Mesenchymal stem cell (in vitro differentiated cells and primary cell): ENCODE data around the gene FEZF1.
A peak's percentile ranks its signal among the peaks of the same experiment; 100 is the strongest.

Experiments used
- DNase-seq: peaks from one replicate; pipeline ENCODE4 v3.0.0-alpha.2; 2013
- H2AFZ ChIP-seq: one replicate; pipeline ENCODE4 v1.6.1; 2013; ENCODE audit warnings: low read depth, mild to moderate bottlenecking, control low read depth, inconsistent platforms, low read length, moderate library complexity
- H2AK5ac ChIP-seq: 2 replicates; pipeline ENCODE4 v1.6.1; 2013; ENCODE audit warnings: low read length, moderate library complexity, mild to moderate bottlenecking, inconsistent platforms; ENCODE audit not compliant: severe bottlenecking
- H2BK120ac ChIP-seq: one replicate; pipeline ENCODE4 v1.6.1; 2013; ENCODE audit warnings: low read depth, mild to moderate bottlenecking, inconsistent platforms, low read length, moderate library complexity
- H2BK12ac ChIP-seq, 2 experiments: one replicate each; pipeline ENCODE4 v1.6.1; 2013; ENCODE audit warnings: inconsistent platforms in 2 of 2, low read length in 2 of 2, mild to moderate bottlenecking in 2 of 2, moderate library complexity in 2 of 2, control low read depth in 1 of 2
- H2BK15ac ChIP-seq: one replicate; pipeline ENCODE4 v1.6.1; 2013; ENCODE audit warnings: mild to moderate bottlenecking, low read depth, inconsistent platforms; ENCODE audit not compliant: poor library complexity, severe bottlenecking
- H2BK5ac ChIP-seq: 2 replicates; pipeline ENCODE4 v1.6.1; 2013; ENCODE audit warnings: low read depth, mild to moderate bottlenecking, low read length, control low read depth, inconsistent platforms; ENCODE audit not compliant: poor library complexity, severe bottlenecking
- H3K14ac ChIP-seq, 2 experiments: one replicate each; pipeline ENCODE4 v1.6.1; 2013; ENCODE audit warnings: inconsistent platforms in 2 of 2, low read length in 2 of 2, control low read depth in 1 of 2, mild to moderate bottlenecking in 1 of 2, moderate library complexity in 1 of 2
- H3K18ac ChIP-seq, 2 experiments: one replicate each; pipeline ENCODE4 v1.6.1; 2013; ENCODE audit warnings: inconsistent platforms in 2 of 2, low read length in 2 of 2, control low read depth in 1 of 2, low read depth in 1 of 2, mild to moderate bottlenecking in 1 of 2
- H3K23ac ChIP-seq, 2 experiments: one replicate each; pipeline ENCODE4 v1.6.1; 2013; ENCODE audit warnings: inconsistent platforms in 2 of 2, low read length in 2 of 2, mild to moderate bottlenecking in 2 of 2, moderate library complexity in 2 of 2, control low read depth in 1 of 2
- H3K27ac ChIP-seq: 2 replicates; pipeline ENCODE4 v1.5.1; 2013; ENCODE audit warnings: mild to moderate bottlenecking, moderate library complexity, low read length, control low read depth, inconsistent platforms; ENCODE audit not compliant: poor library complexity, severe bottlenecking
- H3K27me3 ChIP-seq, 2 experiments: 2 replicates each; pipeline versions ENCODE4 v1.6.1 to v1.7.0; 2013; ENCODE audit warnings: low read length in 2 of 2, mild to moderate bottlenecking in 2 of 2, moderate library complexity in 2 of 2, control low read depth in 1 of 2, inconsistent platforms in 1 of 2; ENCODE audit not compliant: control insufficient read depth in 1 of 2, insufficient read depth in 1 of 2
- H3K36me3 ChIP-seq, 2 experiments: 2 replicates each; pipeline versions ENCODE4 v1.6.1 to v1.7.0; 2013; ENCODE audit warnings: low read length in 2 of 2, control low read depth in 1 of 2, inconsistent platforms in 1 of 2, low read depth in 1 of 2, mild to moderate bottlenecking in 1 of 2; ENCODE audit not compliant: insufficient read depth in 2 of 2, control insufficient read depth in 1 of 2
- H3K4ac ChIP-seq, 2 experiments: one replicate each; pipeline ENCODE4 v1.6.1; 2013; ENCODE audit warnings: inconsistent platforms in 2 of 2, low read length in 2 of 2, mild to moderate bottlenecking in 2 of 2, moderate library complexity in 2 of 2, control low read depth in 1 of 2, low read depth in 1 of 2
- H3K4me1 ChIP-seq: 2 replicates; pipeline ENCODE4 v1.6.1; 2013; ENCODE audit warnings: low read depth, low read length, control low read depth; ENCODE audit not compliant: control insufficient read depth, insufficient read depth
- H3K4me2 ChIP-seq: 2 replicates; pipeline ENCODE4 v1.6.1; 2013; ENCODE audit warnings: low read length, mild to moderate bottlenecking, inconsistent platforms; ENCODE audit not compliant: poor library complexity, severe bottlenecking
- H3K4me3 ChIP-seq, 2 experiments: 2 replicates each; pipeline versions ENCODE4 v1.5.1 to v1.7.0; 2013; ENCODE audit warnings: low read length in 2 of 2, mild to moderate bottlenecking in 2 of 2, control low read depth in 1 of 2, low read depth in 1 of 2; ENCODE audit not compliant: insufficient read depth in 1 of 2
- H3K79me1 ChIP-seq: replicated peaks from 2 replicates; pipeline ENCODE4 v1.6.1; 2013; ENCODE audit warnings: mild to moderate bottlenecking, control low read depth, low read length, inconsistent platforms; ENCODE audit not compliant: poor library complexity, severe bottlenecking
- H3K9ac ChIP-seq: 2 replicates; pipeline ENCODE4 v1.7.0; 2013; ENCODE audit warnings: mild to moderate bottlenecking, low read length, moderate library complexity
- H3K9me3 ChIP-seq: 2 replicates; pipeline ENCODE4 v1.7.0; 2013; ENCODE audit warnings: mild to moderate bottlenecking, low read length; ENCODE audit not compliant: control insufficient read depth
- H4K8ac ChIP-seq: one replicate; pipeline ENCODE4 v1.6.1; 2013; ENCODE audit warnings: inconsistent platforms, mild to moderate bottlenecking, low read length, moderate library complexity
- H4K91ac ChIP-seq: one replicate; pipeline ENCODE4 v1.6.1; 2013; ENCODE audit warnings: mild to moderate bottlenecking, low read length, inconsistent platforms
- WGBS: methylation state at CpG from one replicate; pipeline ENCODE4 v1.1.7; 2013; ENCODE audit warnings: mixed read lengths; 5-methylcytosine and 5-hydroxymethylcytosine counted together

The FEZF1 gene

GRCh38 chr7:122329145-122329802 lies 24.7 kb upstream of the FEZF1 start:
- WGBS = 38% methylated on average over 7 of the region's 8 CpGs
- H4K8ac ChIP-seq = no peak overlapping the region

DNA sequence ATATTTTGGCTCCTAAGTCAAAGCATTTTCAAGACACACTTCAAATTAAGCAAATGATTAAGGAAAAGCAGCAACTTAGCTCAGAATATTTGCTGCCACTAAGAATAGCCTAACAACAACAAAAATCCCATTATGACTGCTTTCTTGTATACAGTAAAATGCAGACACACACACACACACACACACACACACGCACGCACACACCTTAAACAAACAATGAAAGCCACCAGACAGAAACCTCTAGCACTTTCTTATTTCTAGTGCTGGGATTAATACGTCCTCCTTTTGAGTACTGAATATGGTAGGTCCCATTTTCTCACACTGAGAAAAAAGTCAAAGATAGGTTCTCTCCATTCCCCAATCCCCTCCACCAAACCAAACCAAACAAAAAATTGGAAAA lies 23.4 kb upstream of the FEZF1 start:
- Histone ChIP-seq H3K79me1 (no peaks in the 10 kb centered on the region), H4K8ac (no peak overlapping the region), H3K27ac (no peak overlapping the region), H3K36me3 (no peaks in the 10 kb centered on the region), H2BK5ac (no peak overlapping the region), H3K18ac (no peak overlapping the region), H3K14ac (no peak overlapping the region), H2BK120ac (no peak overlapping the region), H3K9ac (no peak overlapping the region), H3K4me3 (no peak overlapping the region), H2AK5ac (no peak overlapping the region), H3K9me3 (no peaks in the 10 kb centered on the region), H4K91ac (no peak overlapping the region), H2AFZ (no peak overlapping the region), H3K4me2 (no peak overlapping the region), H2BK15ac (no peak overlapping the region), H3K27me3 (no peaks in the 10 kb centered on the region), H2BK12ac (no peak overlapping the region), H3K23ac (no peak overlapping the region), H3K4me1 (no peaks in the 10 kb centered on the region), H3K4ac (no peak overlapping the region)
- 42% methylated on average over 3 of the region's 3 CpGs for WGBS
- DNase-seq = no peak

More at GRCh38 chr7:122329145-122329802, 24.7 kb upstream of the FEZF1 start:
- Histone ChIP-seq H3K4me1 (no peaks in the 10 kb centered on the region), H3K9ac (no peak overlapping the region), H2BK5ac (no peak overlapping the region), H2AFZ (no peak overlapping the region), H2BK12ac (no peak overlapping the region), H3K27ac (no peak overlapping the region), H2AK5ac (no peak overlapping the region), H4K91ac (no peak overlapping the region), H3K4ac (no peak overlapping the region), H3K4me3 (no peak overlapping the region), H3K27me3 (no peaks in the 10 kb centered on the region), H3K14ac (no peak overlapping the region), H3K36me3 (no peaks in the 10 kb centered on the region), H2BK120ac (no peak overlapping the region), H3K18ac (no peak overlapping the region), H3K4me2 (no peak overlapping the region), H3K79me1 (no peaks in the 10 kb centered on the region), H3K23ac (no peak overlapping the region), H2BK15ac (no peak overlapping the region), H3K9me3 (no peaks in the 10 kb centered on the region)
- no peak for DNase-seq

DNA sequence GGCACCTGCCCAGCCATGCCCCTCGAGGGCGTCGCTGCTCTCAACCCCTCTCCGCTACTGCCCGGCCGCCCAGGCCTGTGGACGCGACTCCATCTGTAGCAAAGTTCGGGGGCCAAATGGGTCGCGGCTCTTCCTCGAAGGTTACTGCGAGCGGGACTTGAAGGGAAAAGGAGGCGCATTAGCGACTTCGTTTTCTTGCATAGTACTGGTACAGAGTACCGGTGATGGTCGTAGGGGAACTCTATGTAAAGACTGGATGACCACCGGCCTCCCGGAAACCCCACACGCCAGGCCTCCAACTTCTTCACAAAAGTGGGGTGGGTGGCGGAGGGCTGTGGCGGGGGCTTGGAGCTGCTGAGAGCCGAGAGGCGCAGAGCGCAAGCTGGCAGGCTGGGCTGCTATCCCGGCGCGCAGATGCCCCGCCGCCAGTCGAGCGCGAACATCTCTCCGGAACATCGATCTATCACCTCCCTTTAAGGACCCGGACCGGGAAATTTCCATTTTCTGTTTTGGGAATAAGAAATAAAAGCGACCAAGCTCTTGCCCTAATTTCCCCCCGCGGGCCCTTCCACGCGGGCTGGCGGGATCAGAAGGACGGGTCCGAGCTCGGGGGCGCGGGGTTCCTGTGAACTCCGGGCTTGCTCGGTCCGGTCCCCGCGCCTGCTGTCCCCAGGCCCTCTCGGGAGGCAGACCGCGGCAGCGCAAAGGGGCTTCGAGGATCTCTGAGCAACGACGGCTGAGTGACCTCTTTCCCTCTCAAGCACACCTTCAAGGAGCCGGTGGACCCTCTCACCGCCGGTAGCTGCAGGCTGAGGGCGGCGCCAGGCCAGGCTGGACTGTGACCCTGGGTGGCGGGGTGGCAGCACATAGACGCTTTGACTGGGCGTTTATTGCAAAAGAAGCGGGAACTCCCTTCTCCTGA lies 12.2 kb upstream of the FEZF1 start:
- peak overlapping the region; percentile 18 for H4K91ac ChIP-seq
- peak overlapping the region in 1 of 2 experiments; percentile 63 for H3K4me3 ChIP-seq
- H3K36me3 ChIP-seq = no peaks in the 10 kb centered on the region
- DNase-seq = no peak
- H2BK5ac ChIP-seq = no peak overlapping the region
- H3K79me1 ChIP-seq = no peaks in the 10 kb centered on the region
- H3K27ac ChIP-seq = no peak overlapping the region
- no peak overlapping the region for H2AK5ac ChIP-seq
- H3K14ac ChIP-seq = no peak overlapping the region
- WGBS = 2% methylated on average over 59 of the region's 71 CpGs
- H2BK15ac ChIP-seq = no peak overlapping the region
- H3K4me2 ChIP-seq = peak overlapping the region; percentile 71
- no peaks in the 10 kb centered on the region for H3K9me3 ChIP-seq
- H2BK12ac ChIP-seq = no peak overlapping the region
- H3K4ac ChIP-seq = no peak overlapping the region
- no peak overlapping the region for H2BK120ac ChIP-seq
- no peak overlapping the region for H4K8ac ChIP-seq
- peaks cover 64 to 65% of the 10 kb centered on the region in 2 experiments for H3K27me3 ChIP-seq
- H3K18ac ChIP-seq = no peak overlapping the region
- H3K4me1 ChIP-seq = peaks cover 13% of the 10 kb centered on the region
- H2AFZ ChIP-seq = no peak overlapping the region
- no peak overlapping the region for H3K23ac ChIP-seq
- no peak overlapping the region for H3K9ac ChIP-seq
